ENCODE results near the gene ARHGEF28.

The ARHGEF28 gene

DNA sequence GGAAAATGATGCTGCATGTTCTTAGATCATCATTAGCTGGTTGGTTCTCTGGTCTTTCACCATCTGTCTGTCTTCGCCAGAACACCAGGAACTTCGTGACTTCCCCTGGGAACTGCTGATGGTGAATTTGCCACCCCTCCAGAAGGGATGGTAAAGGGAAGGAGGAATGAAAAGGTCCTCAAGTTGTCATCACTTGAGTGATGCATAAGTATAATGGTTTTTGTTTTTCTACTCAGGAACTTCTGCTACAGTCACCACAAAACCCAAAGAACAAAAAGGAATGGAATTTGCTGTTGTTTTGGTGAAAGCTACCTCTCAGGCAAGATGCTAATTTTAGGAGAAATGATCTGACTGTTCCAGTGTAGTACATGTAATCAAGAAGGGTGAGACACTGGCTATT is 328.4 kb downstream of the ARHGEF28 start:
- no peak overlapping the region for H3K4me3 ChIP-seq (ENCODE audit: low read depth, low read length)

DNA sequence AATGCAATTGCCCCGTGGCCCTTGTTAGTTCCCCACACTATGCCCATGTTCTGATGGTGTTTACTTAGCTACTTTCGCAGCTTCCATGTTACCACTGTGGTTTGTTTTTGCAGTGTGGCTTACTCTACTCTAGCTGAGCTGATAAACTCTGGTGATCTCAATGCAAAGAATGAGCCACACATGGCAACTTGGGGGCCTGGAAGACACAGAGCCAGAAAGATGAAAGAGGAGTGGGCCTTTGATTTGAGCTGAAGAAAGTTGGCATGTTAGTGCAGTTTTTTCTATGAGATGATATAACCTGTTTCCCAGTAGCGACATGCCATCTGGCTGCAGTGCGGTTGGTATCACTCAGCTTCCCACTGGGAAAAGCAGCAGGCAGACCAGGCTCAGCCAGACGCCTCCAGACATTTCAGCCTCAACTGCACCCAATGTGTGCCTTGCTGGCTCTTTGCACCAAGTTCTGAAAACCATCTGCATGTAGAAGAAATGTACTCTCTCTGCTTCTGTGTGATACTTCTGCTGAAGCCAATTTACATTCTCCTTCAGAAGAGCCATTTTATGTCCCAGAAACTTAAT is 329.4 kb downstream of the ARHGEF28 start:
- H3K4me3 ChIP-seq (ENCODE audit: low read depth, low read length), result no peak overlapping the region

DNA sequence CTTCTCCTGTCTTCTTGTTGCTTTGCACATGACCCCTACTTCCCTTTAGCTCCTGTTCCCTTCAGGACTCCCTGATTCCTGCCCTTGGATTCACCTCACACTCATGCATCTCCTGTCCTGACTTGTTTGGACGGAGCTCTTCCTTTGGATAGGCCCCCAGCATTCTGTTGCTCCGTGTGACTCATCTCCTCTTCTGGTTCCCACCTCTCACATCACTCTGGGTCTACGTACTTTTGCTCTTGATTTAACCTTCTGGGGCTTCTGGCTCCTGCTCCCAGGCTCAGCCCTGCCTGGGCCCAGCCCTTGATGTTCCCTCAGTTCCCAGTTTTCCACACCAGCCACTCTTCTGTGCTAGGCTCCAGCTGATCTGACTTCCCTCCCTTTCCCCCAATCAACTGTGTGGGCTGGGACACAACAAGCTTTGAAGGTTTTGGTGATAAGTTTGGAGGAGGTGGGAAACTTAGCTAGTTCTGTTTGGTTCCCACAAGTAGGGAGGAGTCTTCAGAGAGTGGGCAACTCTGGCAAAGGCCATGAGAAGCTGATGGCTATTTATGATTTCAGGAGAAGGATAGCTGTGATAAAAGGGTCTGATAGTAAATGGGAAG is 331.5 kb downstream of the ARHGEF28 start:
- no peak overlapping the region for H3K4me3 ChIP-seq (ENCODE audit: low read depth, low read length)

DNA sequence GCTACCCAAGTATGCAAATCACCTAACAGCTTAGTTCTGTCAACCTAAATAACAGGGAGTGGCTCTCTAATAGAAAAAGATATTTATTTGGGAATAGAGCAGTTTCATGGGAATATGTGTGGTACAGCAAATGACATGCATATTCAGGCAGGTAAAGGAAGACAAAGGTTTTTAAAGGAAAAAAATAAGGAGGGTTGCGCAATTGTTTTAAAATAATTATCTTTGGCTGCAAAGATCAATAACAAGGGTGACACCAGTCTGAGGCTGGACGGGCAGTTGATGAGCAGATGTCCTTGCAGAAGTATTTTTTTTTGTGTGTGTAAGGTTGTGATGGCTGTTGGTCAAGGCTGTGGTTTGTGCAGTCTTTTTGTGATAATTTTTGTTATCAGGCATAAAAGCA is 332.0 kb downstream of the ARHGEF28 start:
- H3K4me3 ChIP-seq (ENCODE audit: low read depth, low read length), result no peak overlapping the region

DNA sequence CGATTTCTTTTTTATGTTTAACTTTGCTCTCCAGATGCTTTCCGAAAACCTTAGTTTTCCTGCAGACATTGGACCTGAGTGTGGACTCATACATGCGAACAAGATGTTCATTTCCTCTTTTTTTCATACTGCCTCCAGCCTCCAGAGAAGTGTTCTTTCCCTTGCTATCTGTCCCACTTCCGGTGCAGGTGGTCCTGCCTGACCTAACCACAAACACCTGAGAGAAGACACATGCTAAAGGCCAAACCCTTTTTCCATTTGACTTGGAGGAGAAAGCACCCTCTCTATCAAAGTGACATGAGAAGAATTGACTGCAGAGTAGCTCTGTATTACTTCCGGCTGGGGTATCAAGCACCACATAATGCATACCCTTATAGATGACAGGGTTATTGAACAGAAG is 334.0 kb downstream of the ARHGEF28 start:
- no peak overlapping the region for H3K4me3 ChIP-seq (ENCODE audit: low read depth, low read length)

DNA sequence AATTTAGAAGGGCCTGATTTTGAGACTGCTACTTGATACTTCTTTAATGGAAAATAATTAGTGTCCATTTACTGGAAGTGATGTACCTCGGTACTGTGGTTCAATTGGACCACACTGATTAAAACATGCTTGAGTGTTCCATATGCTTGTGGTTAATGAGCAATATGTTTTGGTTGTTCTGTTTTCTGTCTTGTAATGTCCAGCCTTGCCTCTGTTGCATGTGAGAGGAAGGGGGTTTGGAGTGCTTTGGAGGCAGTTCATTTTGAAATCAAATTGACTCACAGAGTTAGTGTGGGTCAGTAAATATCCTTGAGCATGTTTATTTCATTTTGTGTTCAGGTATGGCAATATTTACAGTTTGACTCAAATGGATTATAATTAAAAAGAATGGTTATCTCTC is 334.4 kb downstream of the ARHGEF28 start:
- no peak overlapping the region for H3K4me3 ChIP-seq (ENCODE audit: low read depth, low read length)

DNA sequence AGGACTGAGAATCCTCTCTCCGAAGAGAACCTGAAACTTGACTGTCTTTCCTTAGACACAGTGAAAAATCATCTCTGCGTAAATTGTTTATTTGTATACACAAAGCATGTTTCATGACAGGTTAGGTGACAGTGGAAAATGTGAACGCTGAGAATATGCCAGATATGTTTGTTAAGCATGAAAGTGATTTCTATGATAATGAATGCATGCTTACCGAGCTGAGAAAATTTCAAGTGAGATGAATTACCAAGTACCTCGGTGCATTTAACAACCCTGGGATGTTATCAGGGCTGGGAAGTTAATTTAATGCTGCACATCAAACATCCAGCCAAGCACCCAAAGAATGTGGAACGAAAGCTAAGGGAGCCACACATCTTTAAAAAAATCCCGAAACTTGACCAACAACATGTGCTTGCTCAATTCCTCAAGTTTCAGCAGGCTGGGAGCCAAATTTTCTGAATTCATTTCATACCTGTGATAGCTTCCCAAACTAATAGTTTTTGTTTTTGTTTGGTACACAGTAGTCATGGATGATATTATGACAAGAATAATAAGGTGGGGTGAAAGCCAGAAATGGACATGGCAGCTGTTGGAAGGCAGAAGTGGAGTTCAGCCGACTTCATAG is 336.9 kb downstream of the ARHGEF28 start:
- no peak overlapping the region for H3K4me3 ChIP-seq (ENCODE audit: low read depth, low read length)

DNA sequence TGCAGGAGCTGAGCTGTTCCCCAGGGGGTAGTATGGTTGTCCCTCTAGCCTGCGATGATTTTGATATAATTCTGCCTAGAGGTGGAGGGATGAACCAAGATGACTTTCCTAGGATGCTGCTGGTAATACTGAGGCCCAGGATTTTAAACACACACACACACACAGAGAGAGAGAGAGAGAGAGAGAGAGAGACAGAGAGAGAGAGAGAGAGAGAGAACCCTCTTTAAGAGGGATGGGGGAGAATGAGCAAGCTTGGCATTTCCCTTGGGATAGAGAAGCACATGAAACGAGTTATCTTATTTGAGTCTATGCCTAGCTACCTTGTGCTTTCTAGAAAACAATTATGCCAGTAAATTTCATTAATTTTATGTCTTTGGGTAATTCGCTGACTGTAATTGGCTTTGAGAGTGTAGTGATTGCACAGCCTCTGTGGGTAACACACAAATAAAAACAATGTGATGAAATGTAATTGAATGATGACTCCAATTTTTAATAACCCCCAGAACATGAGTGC is 338.4 kb downstream of the ARHGEF28 start:
- no peak overlapping the region for H3K4me3 ChIP-seq (ENCODE audit: low read depth, low read length)

DNA sequence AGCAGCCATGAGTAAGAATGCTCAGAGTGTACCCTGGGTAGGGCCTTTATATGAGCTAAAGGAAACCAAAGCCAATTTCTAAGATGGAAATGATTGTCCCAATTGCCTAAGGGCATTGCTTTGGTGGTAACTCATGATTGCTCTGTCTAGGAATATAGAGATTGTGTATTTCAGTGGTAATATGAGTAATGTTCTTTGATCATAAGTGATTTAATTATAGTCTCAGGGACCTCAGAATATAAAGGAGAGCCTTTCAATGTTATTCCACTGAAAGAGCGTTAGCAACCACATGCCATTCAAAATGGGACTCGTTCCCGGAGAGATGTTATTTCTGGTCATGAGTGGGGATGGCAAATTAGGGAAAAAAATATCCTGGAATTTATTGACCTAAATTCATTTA is 340.5 kb downstream of the ARHGEF28 start:
- no peak overlapping the region for H3K4me3 ChIP-seq (ENCODE audit: low read depth, low read length)

DNA sequence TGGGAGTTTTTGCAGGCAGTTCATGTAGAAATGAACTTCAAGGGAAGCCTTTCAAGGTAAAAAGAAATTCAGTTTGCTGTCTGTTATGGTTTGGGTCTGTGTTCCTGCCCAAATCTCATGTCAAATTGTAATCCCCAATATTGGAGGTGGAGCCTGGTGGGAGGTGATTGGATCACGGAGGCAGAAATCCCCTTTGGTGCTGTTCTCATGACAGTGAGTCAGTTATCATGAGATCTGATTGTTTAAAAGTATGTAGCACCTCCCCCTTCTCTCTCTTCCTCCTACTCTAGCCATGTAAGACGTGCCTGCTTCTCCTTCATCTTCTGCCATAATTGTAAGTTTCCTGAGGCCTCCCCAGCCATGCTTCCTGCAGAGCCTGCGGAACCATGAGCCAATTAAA is 341.4 kb downstream of the ARHGEF28 start:
- no peak overlapping the region for H3K4me3 ChIP-seq (ENCODE audit: low read depth, low read length)

DNA sequence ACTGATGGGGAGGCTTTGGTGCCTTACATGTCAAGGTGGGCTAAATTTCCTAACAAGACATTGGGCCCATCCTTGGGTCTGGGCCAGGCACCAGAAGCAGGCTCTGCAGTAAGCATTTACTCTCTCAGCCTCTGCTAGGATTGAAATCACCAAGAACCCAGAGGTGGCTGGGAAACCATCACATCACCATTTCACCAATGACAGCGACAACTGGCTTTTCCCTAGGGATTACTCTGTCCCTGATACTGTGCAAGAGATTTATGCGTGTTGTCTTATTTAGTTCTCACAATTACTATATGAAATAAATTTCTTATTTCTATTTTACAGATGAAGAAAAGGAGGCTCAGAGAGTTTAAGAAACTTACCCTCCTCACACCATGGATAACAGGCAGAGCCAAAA is 342.2 kb downstream of the ARHGEF28 start:
- no peak overlapping the region for H3K4me3 ChIP-seq (ENCODE audit: low read depth, low read length)

DNA sequence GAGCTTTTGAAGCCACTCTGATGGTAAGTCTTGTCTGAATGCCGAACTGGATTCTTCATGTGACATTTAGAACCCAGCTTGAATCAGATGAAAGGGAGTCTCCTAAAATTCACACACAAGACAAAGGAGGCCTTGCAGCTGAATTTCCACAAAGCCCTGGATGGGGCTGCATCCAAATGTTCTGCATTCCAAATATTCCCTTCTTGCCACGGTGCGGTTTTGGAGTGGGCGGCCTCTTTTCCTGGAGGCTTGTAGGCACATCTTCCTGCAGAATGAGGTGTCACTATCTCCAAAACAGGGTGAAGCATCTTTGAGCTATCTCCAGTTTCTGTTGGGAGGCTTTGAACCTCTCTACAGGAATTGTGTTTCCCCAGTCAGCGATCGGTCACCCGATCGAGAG is 342.7 kb downstream of the ARHGEF28 start:
- no peak overlapping the region for H3K4me3 ChIP-seq (ENCODE audit: low read depth, low read length)

DNA sequence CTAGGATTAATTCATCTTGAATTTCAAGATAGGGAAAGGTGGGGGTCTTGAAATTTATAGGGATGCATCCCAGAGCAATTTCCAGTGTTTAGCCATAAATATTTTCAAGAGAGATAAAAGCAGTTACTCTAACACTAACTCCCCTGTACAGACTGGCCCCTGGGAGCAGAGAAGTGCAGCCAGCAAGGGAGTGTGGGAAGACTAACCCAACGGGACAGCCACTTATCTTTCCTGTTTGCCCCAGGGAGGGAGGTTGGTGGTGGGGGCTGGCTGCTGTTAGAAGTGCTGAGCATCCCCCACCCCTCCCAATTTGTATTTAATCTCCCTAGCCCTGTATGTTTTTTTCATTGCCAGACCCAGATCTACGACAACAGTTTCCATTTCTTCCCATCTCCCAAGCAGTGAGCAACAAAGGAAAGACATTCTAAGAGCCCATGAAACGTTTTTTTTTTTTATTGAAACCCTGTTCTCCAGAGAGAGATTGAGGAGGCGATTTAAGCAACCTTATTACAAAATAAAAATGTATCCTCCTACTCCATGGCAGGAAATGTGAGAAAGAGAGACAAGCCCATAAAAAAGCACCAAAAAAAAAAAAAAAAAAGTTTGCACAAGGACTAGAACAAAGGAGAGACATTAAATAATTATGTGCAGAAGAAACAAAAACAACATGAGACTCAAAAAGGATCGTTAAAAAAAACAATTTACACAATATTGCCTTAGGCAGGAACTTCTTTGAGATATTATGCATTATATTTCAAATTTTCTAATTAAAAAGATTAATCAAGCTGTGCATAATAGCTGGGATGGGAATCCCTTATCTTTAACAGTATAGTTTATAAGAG is 343.4 kb downstream of the ARHGEF28 start:
- no peak overlapping the region for H3K4me3 ChIP-seq (ENCODE audit: low read depth, low read length)

DNA sequence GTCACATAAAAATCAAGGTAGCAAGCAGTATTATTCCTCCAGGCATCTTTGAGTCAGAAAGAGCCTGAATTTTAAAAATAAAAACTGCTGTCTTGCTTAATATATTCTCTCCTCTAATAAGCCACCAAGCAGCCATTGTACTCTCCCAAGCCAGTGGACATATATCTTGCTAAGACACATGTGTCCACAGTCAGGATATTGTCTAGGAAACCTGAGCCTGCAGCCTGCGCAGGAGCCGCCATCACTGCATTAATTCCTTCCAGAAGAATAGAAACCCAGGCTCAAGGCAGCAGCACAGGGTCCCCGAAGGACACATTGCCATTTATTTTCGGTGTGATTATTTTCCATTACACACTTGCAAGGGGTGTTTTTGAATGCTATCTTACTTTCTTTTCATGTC is 345.3 kb downstream of the ARHGEF28 start:
- no peak overlapping the region for H3K4me3 ChIP-seq (ENCODE audit: low read depth, low read length)

DNA sequence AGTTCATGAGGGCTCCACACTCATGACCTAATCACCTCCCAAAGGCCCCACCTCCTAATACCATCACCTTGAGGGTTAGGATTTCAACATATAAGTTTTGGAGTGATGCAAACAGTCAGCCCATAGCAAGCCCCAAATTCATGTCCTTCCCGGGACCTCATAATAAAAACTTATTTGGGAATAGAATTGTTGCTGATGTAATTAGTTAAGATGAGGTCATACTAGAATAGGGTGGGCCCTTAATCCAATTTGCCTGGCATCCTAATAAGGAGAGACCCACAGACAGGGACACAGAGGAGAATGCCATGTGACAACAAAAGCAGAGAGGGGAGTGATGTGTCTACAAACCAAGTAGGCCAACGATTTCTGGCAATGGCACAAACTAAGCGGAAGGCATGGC is 347.1 kb downstream of the ARHGEF28 start:
- H3K4me3 ChIP-seq (ENCODE audit: low read depth, low read length), result no peak overlapping the region

DNA sequence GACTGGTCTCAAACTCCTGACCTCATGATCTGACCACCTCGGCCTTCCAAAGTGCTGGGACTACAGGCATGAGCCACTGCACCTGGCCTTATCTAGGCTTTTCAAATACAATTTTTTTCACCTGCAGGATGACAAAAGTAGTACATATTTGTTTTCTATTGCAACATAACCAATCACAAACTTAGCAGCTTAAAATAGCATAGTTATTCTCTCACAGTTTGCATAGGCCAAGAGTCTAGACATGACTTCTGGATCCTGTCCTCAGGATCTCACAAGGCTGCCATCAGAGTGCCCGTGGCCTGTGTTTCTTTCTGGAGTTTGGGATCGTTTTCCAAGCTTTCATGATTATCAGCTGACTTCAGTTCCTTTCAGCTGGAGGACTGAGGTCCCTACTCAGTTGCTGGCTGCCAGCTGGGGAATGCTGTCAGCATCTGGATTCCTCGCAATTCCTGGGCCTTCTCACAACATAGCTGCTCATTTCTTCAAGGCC is 348.9 kb downstream of the ARHGEF28 start:
- no peak overlapping the region for H3K4me3 ChIP-seq (ENCODE audit: low read depth, low read length)

DNA sequence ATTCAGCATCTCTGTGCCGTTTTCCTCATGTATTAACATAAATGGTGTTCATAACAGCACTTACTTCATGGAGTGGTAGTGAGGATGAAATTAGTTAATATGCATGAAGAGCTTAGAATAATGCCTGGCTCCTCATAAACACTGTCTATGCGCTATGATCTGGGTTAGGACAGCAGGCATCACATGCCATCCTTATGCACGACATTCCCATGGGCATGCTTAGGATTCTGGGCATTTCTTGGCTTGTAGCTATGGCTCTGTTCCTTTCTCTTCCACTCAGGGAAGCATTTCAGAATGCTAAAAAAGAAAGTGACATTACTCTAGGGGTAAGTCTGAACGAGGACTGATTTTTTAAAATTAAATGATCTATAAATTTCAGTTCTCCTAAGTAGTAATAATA is 349.8 kb downstream of the ARHGEF28 start:
- H3K4me3 ChIP-seq (ENCODE audit: low read depth, low read length), result no peak overlapping the region

DNA sequence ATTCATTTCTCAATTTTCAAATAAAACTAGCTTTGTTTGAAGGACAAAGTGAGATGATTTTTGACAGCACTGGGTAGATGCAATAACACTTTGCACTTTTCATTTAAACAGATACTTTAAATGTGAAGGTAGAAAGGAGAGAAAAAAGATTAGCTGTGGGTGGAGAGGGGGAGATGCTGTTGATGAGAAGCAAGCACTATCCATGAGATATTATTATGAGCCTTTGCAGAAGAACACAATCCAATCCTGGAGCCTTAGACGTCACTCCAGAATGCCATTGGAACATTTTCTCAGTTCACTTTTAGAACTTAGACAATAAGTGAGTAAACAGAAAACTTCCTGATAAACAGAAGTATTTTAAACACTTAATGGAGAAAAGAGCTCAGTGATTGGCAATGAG is 351.1 kb downstream of the ARHGEF28 start:
- no peak overlapping the region for H3K4me3 ChIP-seq (ENCODE audit: low read depth, low read length)

DNA sequence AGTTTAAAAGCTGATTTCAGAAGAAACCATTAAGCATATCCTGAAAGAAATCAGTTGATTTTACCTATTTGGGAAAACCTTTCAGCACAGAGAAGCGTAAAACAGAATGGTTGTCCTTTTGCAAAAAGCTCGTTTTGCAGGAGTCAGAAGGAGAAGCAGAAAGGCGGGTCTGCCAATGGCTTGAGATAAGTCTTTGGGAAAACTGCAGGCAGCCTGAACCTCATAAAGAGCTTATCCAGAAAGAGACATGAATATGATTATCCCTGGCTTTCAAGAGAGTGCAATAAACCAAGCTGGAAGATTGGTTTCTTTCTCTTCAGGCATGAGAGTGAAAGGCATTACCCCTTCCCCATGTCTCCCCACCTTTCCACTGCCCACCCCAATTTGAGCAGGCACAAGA is 353.3 kb downstream of the ARHGEF28 start:
- H3K4me3 ChIP-seq (ENCODE audit: low read depth, low read length), result no peak overlapping the region

DNA sequence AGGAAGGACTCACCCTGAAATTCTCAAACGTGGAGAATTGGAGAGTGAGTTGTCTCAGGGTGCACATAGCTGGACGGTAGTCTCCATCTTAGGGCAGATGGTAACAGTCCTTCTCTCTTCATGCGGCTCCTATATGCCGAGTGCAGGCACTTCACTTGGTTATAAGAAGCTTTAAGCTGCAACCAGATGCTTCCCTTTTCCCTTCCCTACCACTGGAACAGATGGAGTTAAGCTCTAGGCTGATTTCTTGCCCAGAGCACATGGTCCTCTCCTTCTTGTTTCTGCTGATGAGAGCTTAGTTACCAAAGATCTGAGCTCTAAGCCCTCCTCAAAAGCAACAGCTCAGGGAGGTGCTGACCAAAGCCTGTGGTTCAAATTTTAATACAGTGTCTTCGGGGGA is 355.7 kb downstream of the ARHGEF28 start:
- H3K4me3 ChIP-seq (ENCODE audit: low read depth, low read length), result no peak overlapping the region

DNA sequence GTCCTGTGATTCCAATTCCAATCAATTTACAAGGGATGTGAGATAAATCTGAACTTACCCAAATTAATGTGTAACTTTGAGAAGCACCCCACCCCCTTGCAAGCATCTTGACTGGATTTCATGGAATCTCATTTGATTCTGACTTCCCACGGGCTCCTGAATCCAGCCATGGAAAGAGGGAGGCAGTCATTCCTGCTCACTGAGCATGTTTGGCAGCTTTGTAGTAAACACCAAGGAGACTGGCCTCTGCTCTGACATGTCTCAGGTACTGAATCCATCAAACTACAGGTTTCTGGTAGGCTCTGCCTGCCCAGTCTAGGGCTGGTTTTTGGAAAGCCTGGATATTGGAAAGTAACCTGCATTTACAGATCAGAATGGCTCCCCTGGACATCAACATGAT is 357.6 kb downstream of the ARHGEF28 start:
- no peak overlapping the region for H3K4me3 ChIP-seq (ENCODE audit: low read depth, low read length)

DNA sequence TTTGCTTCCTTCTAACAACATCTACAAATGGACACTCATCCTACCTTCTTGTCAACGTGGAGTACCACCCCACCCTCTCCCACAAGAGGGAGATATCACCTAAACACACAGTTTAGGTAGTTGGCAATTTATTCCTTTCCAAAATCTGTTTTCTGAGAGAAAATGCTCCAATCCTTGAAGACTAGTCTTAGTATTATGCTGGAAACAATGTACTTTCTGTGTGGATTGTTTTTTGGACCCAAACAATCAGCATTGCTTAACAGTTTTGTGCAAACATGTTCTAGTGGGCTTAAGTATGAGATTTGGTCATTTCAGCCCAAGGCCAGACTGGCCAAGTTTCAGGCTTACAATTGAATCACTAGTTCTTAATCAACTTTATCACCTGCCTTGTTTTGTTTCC is 359.1 kb downstream of the ARHGEF28 start:
- H3K4me3 ChIP-seq (ENCODE audit: low read depth, low read length), result no peak overlapping the region

Data from iPS-11a (cell line).